ENCODE measurements around the gene MELTF.
A peak's percentile ranks its signal among the peaks of the same experiment; 100 is the strongest.
"Not testable (repeated sequence)": the region's sequence is repeated elsewhere in the genome, so short reads cannot be mapped to it uniquely, and the experiment has no call there.

MELTF gene

GRCh38 chr3:197029511-197030167 is at the start of gene MELTF:
TSS of gene MELTF (minus strand) at chr3:197029817. CDS start at chr3:197029702, 115 bp downstream.
- DNase-seq: peak; percentile 83

- no peak for DNase-seq
These were observed 46.8 kb upstream of the MELTF start for GRCh38 chr3:197076415-197076814.

GRCh38 chr3:197068077-197068476 is 38.5 kb upstream of the MELTF start:
- DNase-seq: no peak

GRCh38 chr3:197064771-197065170 is 35.2 kb upstream of the MELTF start:
- DNase-seq: no peak

- DNase-seq: no peak
These were observed 32.8 kb upstream of the MELTF start for GRCh38 chr3:197062446-197062845.

- not testable (repeated sequence) for DNase-seq
These were observed 22.0 kb upstream of the MELTF start for GRCh38 chr3:197051637-197052036.

GRCh38 chr3:197050511-197050910 is 20.9 kb upstream of the MELTF start:
- DNase-seq: no peak

GRCh38 chr3:197042539-197042938 is 12.9 kb upstream of the MELTF start:
- DNase-seq: no peak

GRCh38 chr3:197041875-197042488 is 12.4 kb upstream of the MELTF start:
- DNase-seq: no peak

GRCh38 chr3:197040658-197041057 is 11.0 kb upstream of the MELTF start:
- DNase-seq: no peak

GRCh38 chr3:197038679-197039462 is 9.3 kb upstream of the MELTF start:
- no peak for DNase-seq

GRCh38 chr3:197035577-197035976 is 6.0 kb upstream of the MELTF start:
- DNase-seq: no peak

- not testable (repeated sequence) for DNase-seq
These were observed 5.2 kb upstream of the MELTF start for GRCh38 chr3:197034778-197035177.

- DNase-seq: not testable (repeated sequence)
These were observed 4.1 kb upstream of the MELTF start for GRCh38 chr3:197033764-197034163.

GRCh38 chr3:197031315-197032285 is 2.0 kb upstream of the MELTF start:
- DNase-seq: no peak

- DNase-seq: no peak
These were observed 1.0 kb upstream of the MELTF start for GRCh38 chr3:197030379-197031314.

- peak; percentile 57 for DNase-seq
These were observed 698 bp downstream of the MELTF start for GRCh38 chr3:197028728-197029510.

- DNase-seq: no peak
These were observed 1.5 kb downstream of the MELTF start for GRCh38 chr3:197027896-197028727.

- DNase-seq: no peak
These were observed 2.3 kb downstream of the MELTF start for GRCh38 chr3:197027151-197027895.

Data from DMS53 (cell line).